ENCODE results near the gene NDUFV2. TPM values are rescaled to one million over a fixed set of nuclear protein-coding genes. Genes with fewer than 3 reads are reported as not detected.

The NDUFV2 gene
- total and polyA plus RNA-seq, 2 donors (not counting 3 experiments of a cell fraction or from before 2014, with no cell fraction given): 65.7 to 152 TPM

GRCh38 chr18:9140984-9141383 is 38.5 kb downstream of the NDUFV2 start:
- no peak for TF ChIP-seq POLR2AphosphoS5 (IDR thresholded peaks at IDR 0.05; ENCODE audit: insufficient read depth, low read depth, low read length)

GRCh38 chr18:9146224-9146623 is 43.7 kb downstream of the NDUFV2 start:
- Histone ChIP-seq H2AFZ (ENCODE audit: low read depth, low read length) (no peak overlapping the region), H3K36me3 (ENCODE audit: control insufficient read depth in 2 of 2, extremely low read depth in 1 of 2, insufficient read depth in 2 of 2, low read length in 2 of 2) (no peaks in the 10 kb centered on the region), H3K27ac (ENCODE audit: insufficient read depth, low read depth, low read length) (no peak overlapping the region), H3K4me3 (replicated peaks in 1 of 3; ENCODE audit: insufficient read depth in 1 of 3, low read depth in 1 of 3, low read length in 3 of 3) (no peak overlapping the region), H3K4me2 (ENCODE audit: insufficient read depth, low read length) (no peak overlapping the region), H3K9me3 (replicated peaks; ENCODE audit: control insufficient read depth, insufficient read depth, low read length) (no peaks in the 10 kb centered on the region), H3K27me3 (ENCODE audit: control insufficient read depth in 2 of 2, insufficient read depth in 2 of 2, low read length in 2 of 2) (no peaks in the 10 kb centered on the region), H3K9me1 (replicated peaks; ENCODE audit: control insufficient read depth, extremely low read depth, insufficient read depth, low read length) (no peaks in the 10 kb centered on the region), H4K20me1 (replicated peaks; ENCODE audit: control insufficient read depth, extremely low read depth, insufficient read depth, low read length) (no peaks in the 10 kb centered on the region), H3K79me2 (ENCODE audit: control insufficient read depth, insufficient read depth, low read length) (peaks cover 82% of the 10 kb centered on the region), H3K9ac (replicated peaks; ENCODE audit: extremely low read depth, insufficient read depth, low read length) (no peak overlapping the region), H3K4me1 (ENCODE audit: control insufficient read depth, extremely low read depth, insufficient read depth, low read length) (peaks cover 12% of the 10 kb centered on the region)
- DNase-seq (ENCODE audit: low read depth, low spot score) (no peak), FAIRE-seq (no peak)
- dilution Hi-C loops (cut with MboI; ENCODE audit: extremely low pct_ligation_motif_present, low sequenced_read_pairs): no loop called here
- intact Hi-C loops (cut with micrococcal nuclease): loop anchor here (2.0 to 5.0 kb wide), 2 partner anchors 157 to 494 kb away; no protein-coding TSS in a partner anchor
- ChIA-PET CTCF (interaction anchor here (1.0 to 2.0 kb wide), 5 partner anchors 43 to 370 kb away, joined by 3 to 16 read pairs (median 4); partner anchors contain the start of gene NDUFV2), POLR2A (no interaction called here)
- no peak for TF ChIP-seq FOS (IDR thresholded peaks at IDR 0.05; ENCODE audit: borderline replicate concordance, insufficient read depth, low read length)
- TF ChIP-seq POLR2A (IDR thresholded peaks at IDR 0.05; ENCODE audit: low read depth, low read length): no peak
- TF ChIP-seq GATA2 (IDR thresholded peaks at IDR 0.05; ENCODE audit: insufficient read depth, insufficient read length, low read depth, low read length): no peak
- no peak for TF ChIP-seq EZH2 (IDR thresholded peaks at IDR 0.05; ENCODE audit: borderline replicate concordance, low read depth, low read length, severe bottlenecking)
- no peak for TF ChIP-seq POLR2AphosphoS5 (IDR thresholded peaks at IDR 0.05; ENCODE audit: insufficient read depth, low read depth, low read length)
- TF ChIP-seq CTCF (IDR thresholded peaks at IDR 0.05; ENCODE audit: extremely low read depth in 1 of 2, insufficient read depth in 1 of 2, low read depth in 1 of 2, low read length in 2 of 2): no peak
- TF ChIP-seq JUN (IDR thresholded peaks at IDR 0.05; ENCODE audit: borderline replicate concordance, insufficient read depth, insufficient read length, low read depth): no peak
- TF ChIP-seq MYC (IDR thresholded peaks at IDR 0.05; ENCODE audit: low read depth, low read length): no peak
- no TSS peak for BruUV-seq (replicated peaks)

More at GRCh38 chr18:9140984-9141383, 38.5 kb downstream of the NDUFV2 start:
- BruUV-seq (replicated peaks): no TSS peak
- Histone ChIP-seq H2AFZ (ENCODE audit: low read depth, low read length) (no peak overlapping the region), H3K9ac (replicated peaks; ENCODE audit: extremely low read depth, insufficient read depth, low read length) (no peak overlapping the region), H3K36me3 (ENCODE audit: control insufficient read depth in 2 of 2, extremely low read depth in 1 of 2, insufficient read depth in 2 of 2, low read length in 2 of 2) (no peaks in the 10 kb centered on the region), H3K27ac (ENCODE audit: insufficient read depth, low read depth, low read length) (no peak overlapping the region), H3K27me3 (ENCODE audit: control insufficient read depth in 2 of 2, insufficient read depth in 2 of 2, low read length in 2 of 2) (no peaks in the 10 kb centered on the region), H3K9me3 (replicated peaks; ENCODE audit: control insufficient read depth, insufficient read depth, low read length) (no peaks in the 10 kb centered on the region), H3K4me2 (ENCODE audit: insufficient read depth, low read length) (no peak overlapping the region), H3K4me3 (replicated peaks in 1 of 3; ENCODE audit: insufficient read depth in 1 of 3, low read depth in 1 of 3, low read length in 3 of 3) (no peak overlapping the region), H3K9me1 (replicated peaks; ENCODE audit: control insufficient read depth, extremely low read depth, insufficient read depth, low read length) (no peaks in the 10 kb centered on the region), H3K79me2 (ENCODE audit: control insufficient read depth, insufficient read depth, low read length) (peaks cover 76% of the 10 kb centered on the region), H4K20me1 (replicated peaks; ENCODE audit: control insufficient read depth, extremely low read depth, insufficient read depth, low read length) (no peaks in the 10 kb centered on the region), H3K4me1 (ENCODE audit: control insufficient read depth, extremely low read depth, insufficient read depth, low read length) (peaks cover 30% of the 10 kb centered on the region)
- POLR2A ChIA-PET: interaction anchor here (0.5 kb wide), 1 partner anchor 23 kb away, joined by 6 read pairs; no protein-coding TSS in a partner anchor
- dilution Hi-C loops (cut with MboI; ENCODE audit: extremely low pct_ligation_motif_present, low sequenced_read_pairs) (no loop called here), intact Hi-C loops (cut with micrococcal nuclease) (no loop called here)
- CTCF ChIA-PET: interaction anchor here (0.9 to 8.6 kb wide), 4 partner anchors 13 to 193 kb away, joined by 3 to 60 read pairs (median 4); no protein-coding TSS in a partner anchor
- no peak for DNase-seq (ENCODE audit: low read depth, low spot score)
- FAIRE-seq: no peak

Data from endothelial cell of umbilical vein (primary cell).